ENCODE data around the gene ATP2C1.

Gene ATP2C1

GRCh38 chr3:130876594-130876993 lies 17.3 kb upstream of the ATP2C1 start:
- Histone ChIP-seq H3K27me3 (ENCODE audit: insufficient read depth, poor library complexity, severe bottlenecking) (no peaks in the 10 kb centered on the region), H3K27ac (replicated peaks) (no peak overlapping the region), H3K4me3 (replicated peaks; ENCODE audit: insufficient read depth, low read length) (no peak overlapping the region)
- TF ChIP-seq POLR2AphosphoS5 (IDR thresholded peaks at IDR 0.05; ENCODE audit: low read depth) = no peak
- TF ChIP-seq GABPA (IDR thresholded peaks at IDR 0.05; ENCODE audit: low read depth) = no peak
- TF ChIP-seq, protein P1, sequence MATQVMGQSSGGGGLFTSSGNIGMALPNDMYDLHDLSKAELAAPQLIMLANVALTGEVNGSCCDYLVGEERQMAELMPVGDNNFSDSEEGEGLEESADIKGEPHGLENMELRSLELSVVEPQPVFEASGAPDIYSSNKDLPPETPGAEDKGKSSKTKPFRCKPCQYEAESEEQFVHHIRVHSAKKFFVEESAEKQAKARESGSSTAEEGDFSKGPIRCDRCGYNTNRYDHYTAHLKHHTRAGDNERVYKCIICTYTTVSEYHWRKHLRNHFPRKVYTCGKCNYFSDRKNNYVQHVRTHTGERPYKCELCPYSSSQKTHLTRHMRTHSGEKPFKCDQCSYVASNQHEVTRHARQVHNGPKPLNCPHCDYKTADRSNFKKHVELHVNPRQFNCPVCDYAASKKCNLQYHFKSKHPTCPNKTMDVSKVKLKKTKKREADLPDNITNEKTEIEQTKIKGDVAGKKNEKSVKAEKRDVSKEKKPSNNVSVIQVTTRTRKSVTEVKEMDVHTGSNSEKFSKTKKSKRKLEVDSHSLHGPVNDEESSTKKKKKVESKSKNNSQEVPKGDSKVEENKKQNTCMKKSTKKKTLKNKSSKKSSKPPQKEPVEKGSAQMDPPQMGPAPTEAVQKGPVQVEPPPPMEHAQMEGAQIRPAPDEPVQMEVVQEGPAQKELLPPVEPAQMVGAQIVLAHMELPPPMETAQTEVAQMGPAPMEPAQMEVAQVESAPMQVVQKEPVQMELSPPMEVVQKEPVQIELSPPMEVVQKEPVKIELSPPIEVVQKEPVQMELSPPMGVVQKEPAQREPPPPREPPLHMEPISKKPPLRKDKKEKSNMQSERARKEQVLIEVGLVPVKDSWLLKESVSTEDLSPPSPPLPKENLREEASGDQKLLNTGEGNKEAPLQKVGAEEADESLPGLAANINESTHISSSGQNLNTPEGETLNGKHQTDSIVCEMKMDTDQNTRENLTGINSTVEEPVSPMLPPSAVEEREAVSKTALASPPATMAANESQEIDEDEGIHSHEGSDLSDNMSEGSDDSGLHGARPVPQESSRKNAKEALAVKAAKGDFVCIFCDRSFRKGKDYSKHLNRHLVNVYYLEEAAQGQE (IDR thresholded peaks at IDR 0.05; ENCODE audit: insufficient replicate concordance, low read depth) = no peak
- no peak for TF ChIP-seq SPI1 (IDR thresholded peaks at IDR 0.05; ENCODE audit: borderline replicate concordance, low read depth)
- no peak for DNase-seq (ENCODE audit: low read depth in 1 of 2, low spot score in 1 of 2)

- TF ChIP-seq POLR2AphosphoS5 (IDR thresholded peaks at IDR 0.05; ENCODE audit: low read depth) (no peak), SPI1 (IDR thresholded peaks at IDR 0.05; ENCODE audit: borderline replicate concordance, low read depth) (no peak)
- TF ChIP-seq, protein P1 (IDR thresholded peaks at IDR 0.05; ENCODE audit: insufficient replicate concordance, low read depth) = no peak
- TF ChIP-seq, protein P2, sequence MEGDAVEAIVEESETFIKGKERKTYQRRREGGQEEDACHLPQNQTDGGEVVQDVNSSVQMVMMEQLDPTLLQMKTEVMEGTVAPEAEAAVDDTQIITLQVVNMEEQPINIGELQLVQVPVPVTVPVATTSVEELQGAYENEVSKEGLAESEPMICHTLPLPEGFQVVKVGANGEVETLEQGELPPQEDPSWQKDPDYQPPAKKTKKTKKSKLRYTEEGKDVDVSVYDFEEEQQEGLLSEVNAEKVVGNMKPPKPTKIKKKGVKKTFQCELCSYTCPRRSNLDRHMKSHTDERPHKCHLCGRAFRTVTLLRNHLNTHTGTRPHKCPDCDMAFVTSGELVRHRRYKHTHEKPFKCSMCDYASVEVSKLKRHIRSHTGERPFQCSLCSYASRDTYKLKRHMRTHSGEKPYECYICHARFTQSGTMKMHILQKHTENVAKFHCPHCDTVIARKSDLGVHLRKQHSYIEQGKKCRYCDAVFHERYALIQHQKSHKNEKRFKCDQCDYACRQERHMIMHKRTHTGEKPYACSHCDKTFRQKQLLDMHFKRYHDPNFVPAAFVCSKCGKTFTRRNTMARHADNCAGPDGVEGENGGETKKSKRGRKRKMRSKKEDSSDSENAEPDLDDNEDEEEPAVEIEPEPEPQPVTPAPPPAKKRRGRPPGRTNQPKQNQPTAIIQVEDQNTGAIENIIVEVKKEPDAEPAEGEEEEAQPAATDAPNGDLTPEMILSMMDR (IDR thresholded peaks at IDR 0.05; ENCODE audit: insufficient read depth, low read length) = no peak
- Histone ChIP-seq H3K27ac (replicated peaks) (no peak overlapping the region), H3K4me3 (replicated peaks; ENCODE audit: insufficient read depth, low read length) (no peak overlapping the region), H3K27me3 (ENCODE audit: insufficient read depth, poor library complexity, severe bottlenecking) (no peaks in the 10 kb centered on the region)
- no peak for DNase-seq (ENCODE audit: low read depth in 1 of 2, low spot score in 1 of 2)
These were observed 15.4 kb upstream of the ATP2C1 start for GRCh38 chr3:130878464-130878863.

- no peak overlapping the region for H3K4me3 ChIP-seq (replicated peaks; ENCODE audit: insufficient read depth, low read length)
- no peak for TF ChIP-seq POLR2AphosphoS5 (IDR thresholded peaks at IDR 0.05; ENCODE audit: low read depth)
- TF ChIP-seq, protein P1 (IDR thresholded peaks at IDR 0.05; ENCODE audit: insufficient replicate concordance, low read depth) = no peak
- TF ChIP-seq, protein P2 (IDR thresholded peaks at IDR 0.05; ENCODE audit: insufficient read depth, low read length) = no peak
- no peak for TF ChIP-seq GABPA (IDR thresholded peaks at IDR 0.05; ENCODE audit: low read depth)
- TF ChIP-seq SPI1 (IDR thresholded peaks at IDR 0.05; ENCODE audit: borderline replicate concordance, low read depth) = no peak
- no peaks in the 10 kb centered on the region for H3K27me3 ChIP-seq (ENCODE audit: insufficient read depth, poor library complexity, severe bottlenecking)
- H3K27ac ChIP-seq (replicated peaks) = no peak overlapping the region
- DNase-seq (ENCODE audit: low read depth in 1 of 2, low spot score in 1 of 2) = no peak
These were observed 4.4 kb upstream of the ATP2C1 start for GRCh38 chr3:130889416-130889946.
